Panc1 (cell line): ENCODE results near the gene OSBP2. TPM values are rescaled to one million over a fixed set of nuclear protein-coding genes. Genes with fewer than 3 reads are reported as not detected.

Experiments used
- ATAC-seq: fragments of 200-7000 bp; cut with Tn5 transposase; 2 replicates; pipeline ENCODE4 v1.9.1; 2020; ENCODE audit warnings: mild to moderate bottlenecking, moderate library complexity
- BruUV-seq: library from RNA; stranded (reverse); fragments of 400-500 nt; replicated peaks from 2 replicates; lab custom pipeline; 2021; lab: Mats Ljungman, UMichigan
- CTCF ChIA-PET: fragments of 300-600 bp; sonication (Branson Sonifier 250); formaldehyde crosslinking; loops from one replicate; lab custom pipeline; 2022; ENCODE audit warnings: antibody characterized with exemption; lab: Charles Lee
- POLR2A ChIA-PET: fragments of 300-600 bp; sonication (Branson Sonifier 250); formaldehyde crosslinking; loops from one replicate; lab custom pipeline; 2022; ENCODE audit warnings: antibody characterized with exemption; lab: Charles Lee
- DNase-seq: peaks from one replicate; pipeline ENCODE4 v3.0.0-alpha.2; 2010; ENCODE audit warnings: low read depth, low spot score
- H3K27ac ChIP-seq: 2 replicates; pipeline ENCODE4 v1.5.1; 2011; ENCODE audit warnings: mild to moderate bottlenecking, low read length, inconsistent platforms
- H3K27me3 ChIP-seq: fragments of 200-500 bp; sonication (Bioruptor generic); 2 replicates; pipeline ENCODE4 v1.6.0; 2014; ENCODE audit warnings: low read length, inconsistent platforms; ENCODE audit not compliant: control insufficient read depth, insufficient read depth
- H3K36me3 ChIP-seq: fragments of 200-500 bp; sonication (Bioruptor generic); 2 replicates; pipeline ENCODE4 v1.5.1; 2014; ENCODE audit warnings: inconsistent platforms, mild to moderate bottlenecking, low read length, moderate library complexity; ENCODE audit not compliant: control insufficient read depth, insufficient read depth
- H3K4me1 ChIP-seq: 2 replicates; pipeline ENCODE4 v1.5.1; 2011; ENCODE audit warnings: inconsistent platforms, mild to moderate bottlenecking, low read length, moderate library complexity; ENCODE audit not compliant: control insufficient read depth, insufficient read depth
- H3K4me3 ChIP-seq, 2 experiments: 2 replicates each; pipeline ENCODE4 v1.5.1; 2011 to 2012; ENCODE audit warnings: low read depth in 2 of 2, low read length in 2 of 2, mild to moderate bottlenecking in 2 of 2, inconsistent platforms in 1 of 2, moderate library complexity in 1 of 2
- H3K9me3 ChIP-seq: fragments of 200-500 bp; sonication (Bioruptor generic); 2 replicates; pipeline ENCODE4 v1.5.1; 2014; ENCODE audit warnings: low read depth, mild to moderate bottlenecking, inconsistent platforms, low read length, moderate library complexity; ENCODE audit not compliant: control insufficient read depth, insufficient read depth
- CTCF ChIP-seq: fragments of 450-650 bp; IDR thresholded peaks from 2 replicates; pipeline ENCODE4 v1.5.1; 2017; ENCODE audit warnings: mild to moderate bottlenecking
- POLR2AphosphoS5 ChIP-seq: IDR thresholded peaks from 2 replicates; pipeline ENCODE4 v1.6.1; 2012; ENCODE audit warnings: mild to moderate bottlenecking, low read depth, low read length, moderate library complexity
- REST ChIP-seq, 2 experiments: IDR thresholded peaks; 2 replicates each; pipeline ENCODE4 v1.6.1; 2011 to 2012; ENCODE audit warnings: low read depth in 2 of 2, control low read depth in 1 of 2, low read length in 1 of 2, mild to moderate bottlenecking in 1 of 2, moderate library complexity in 1 of 2; ENCODE audit not compliant: insufficient read depth in 1 of 2
- SIN3A ChIP-seq: IDR thresholded peaks from 2 replicates; pipeline ENCODE4 v1.6.1; 2012; ENCODE audit warnings: low read depth, mild to moderate bottlenecking, low read length, moderate library complexity, borderline replicate concordance; ENCODE audit not compliant: insufficient read depth
- TCF7L2 ChIP-seq: IDR thresholded peaks from 2 replicates; pipeline ENCODE4 v1.6.1; 2011; ENCODE audit warnings: mild to moderate bottlenecking, low read depth, low read length, inconsistent platforms
- in situ Hi-C: cut with HindIII; loops from 2 replicates; pipeline ENCODE4 v1.10.0; 2016; ENCODE audit warnings: low sequenced_read_pairs, low pct_unique_long_range_greater_than_20kb
- intact Hi-C: fragments of 100-400 bp; cut with micrococcal nuclease; formaldehyde crosslinking; loops from one replicate; pipeline ENCODE4 v1.10.0; 2022; ENCODE audit not compliant: unreplicated experiment
- total RNA-seq: library from RNA; stranded (reverse); gene quantifications from one replicate; pipeline ENCODE4 v1.2.1, GENCODE V29; 2021; ENCODE audit not compliant: unreplicated experiment

The OSBP2 gene
- total RNA-seq, 1 experiment from 2014 or later = 4.7 TPM

GRCh38 chr22:30712094-30712493, 17.4 kb downstream of the OSBP2 start:
- no peak for ATAC-seq
- CTCF ChIA-PET = interaction anchor here (0.7 kb wide), 1 partner anchor 42 kb away, joined by 3 read pairs; no protein-coding TSS in a partner anchor
- TF ChIP-seq CTCF (no peak), POLR2AphosphoS5 (no peak), REST (IDR thresholded peaks at IDR 0.05; ENCODE audit: insufficient read depth in 1 of 2, low read depth in 2 of 2, low read length in 1 of 2) (no peak), TCF7L2 (no peak), SIN3A (no peak)
- H3K27ac ChIP-seq = no peak overlapping the region
- in situ Hi-C loops (no loop called here), intact Hi-C loops (no loop called here)
- H3K27me3 ChIP-seq = no peaks in the 10 kb centered on the region
- no peak overlapping the region for H3K4me3 ChIP-seq
- BruUV-seq = no TSS peak
- no peaks in the 10 kb centered on the region for H3K4me1 ChIP-seq
- POLR2A ChIA-PET = no interaction called here
- no peak for DNase-seq
- no peaks in the 10 kb centered on the region for H3K9me3 ChIP-seq
- H3K36me3 ChIP-seq = no peaks in the 10 kb centered on the region

GRCh38 chr22:30714062-30714461, 19.4 kb downstream of the OSBP2 start:
- no peaks in the 10 kb centered on the region for H3K36me3 ChIP-seq
- no peak overlapping the region for H3K27ac ChIP-seq
- H3K27me3 ChIP-seq = no peaks in the 10 kb centered on the region
- in situ Hi-C loops = no loop called here
- H3K4me3 ChIP-seq = no peak overlapping the region
- intact Hi-C loops = no loop called here
- ChIA-PET CTCF (no interaction called here), POLR2A (no interaction called here)
- H3K4me1 ChIP-seq = no peaks in the 10 kb centered on the region
- TF ChIP-seq POLR2AphosphoS5 (no peak), TCF7L2 (no peak)
- H3K9me3 ChIP-seq = no peaks in the 10 kb centered on the region
- DNase-seq = no peak
- no TSS peak for BruUV-seq
- ATAC-seq = no peak

GRCh38 chr22:30717331-30717921, 22.8 kb downstream of the OSBP2 start:
- Histone ChIP-seq H3K27me3 (no peaks in the 10 kb centered on the region), H3K36me3 (no peaks in the 10 kb centered on the region), H3K4me3 (no peak overlapping the region), H3K9me3 (no peaks in the 10 kb centered on the region), H3K4me1 (no peaks in the 10 kb centered on the region), H3K27ac (no peak overlapping the region)
- CTCF ChIA-PET = no interaction called here
- intact Hi-C loops (no loop called here), in situ Hi-C loops (no loop called here)
- ATAC-seq (no peak), DNase-seq (no peak)
- POLR2A ChIA-PET = no interaction called here
- BruUV-seq = no TSS peak
- TF ChIP-seq CTCF (no peak), POLR2AphosphoS5 (no peak), TCF7L2 (no peak), SIN3A (no peak), REST (IDR thresholded peaks at IDR 0.05; ENCODE audit: insufficient read depth in 1 of 2, low read depth in 2 of 2, low read length in 1 of 2) (no peak)
